HepG2 (cell line): ENCODE measurements around the gene AREL1.

Source experiments
- REXO4 ChIP-seq: sonication (generic); formaldehyde crosslinking; IDR thresholded peaks from 2 replicates; pipeline ENCODE4 v1.8.0; 2022; ENCODE audit warnings: missing genetic modification reagents, mild to moderate bottlenecking, borderline replicate concordance
- ZNF121 ChIP-seq: sonication (generic); formaldehyde crosslinking; IDR thresholded peaks from 2 replicates; pipeline ENCODE4 v1.5.0; 2020; ENCODE audit warnings: mild to moderate bottlenecking, missing genetic modification reagents

DNA sequence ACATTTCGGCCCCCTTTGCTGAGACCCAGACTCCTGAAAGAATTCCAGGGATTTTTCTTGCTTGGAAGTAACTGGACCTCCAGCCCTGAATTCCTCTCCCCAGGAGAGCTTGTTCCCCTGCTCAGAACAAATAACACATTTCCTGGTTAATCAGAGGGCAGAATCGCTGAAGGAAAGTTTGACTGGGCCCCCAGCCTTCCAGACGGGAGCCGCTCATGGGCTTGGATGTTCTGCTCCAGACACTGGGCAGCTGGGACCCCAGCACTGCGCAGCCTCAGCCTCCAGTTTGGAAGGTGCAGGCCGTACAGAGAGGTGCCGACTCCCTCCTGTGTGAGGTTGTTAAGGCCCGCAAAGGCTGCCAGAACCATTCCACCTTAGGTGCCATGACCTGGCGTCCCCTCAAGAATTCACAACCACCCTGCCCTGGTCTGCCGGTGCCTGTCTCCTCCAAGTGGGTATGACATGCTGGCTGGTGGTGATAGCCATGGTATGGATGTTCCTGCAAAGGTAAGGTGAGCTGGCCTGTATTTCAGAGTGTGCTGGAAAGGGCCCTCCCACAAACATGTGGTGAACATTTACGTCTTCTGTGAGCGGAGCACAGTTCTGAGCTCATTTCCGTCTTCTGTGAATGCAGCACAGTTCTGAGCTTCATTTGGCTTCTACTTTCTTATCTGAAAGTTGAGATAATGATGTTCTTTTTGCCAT lies 95.7 kb downstream of the AREL1 start:
- TF ChIP-seq ZNF121 (no peak), REXO4 (CRISPR knock-in tag) (no peak)
